GM18502 (cell line): ENCODE data around the gene RSPH1.

Experiments
- ATAC-seq: cut with Tn5 transposase; IDR thresholded peaks from one replicate; pipeline ENCODE4 v1.9.1; 2021; ENCODE audit warnings: mild to moderate bottlenecking; ENCODE audit not compliant: unreplicated experiment, poor library complexity

The RSPH1 gene

DNA sequence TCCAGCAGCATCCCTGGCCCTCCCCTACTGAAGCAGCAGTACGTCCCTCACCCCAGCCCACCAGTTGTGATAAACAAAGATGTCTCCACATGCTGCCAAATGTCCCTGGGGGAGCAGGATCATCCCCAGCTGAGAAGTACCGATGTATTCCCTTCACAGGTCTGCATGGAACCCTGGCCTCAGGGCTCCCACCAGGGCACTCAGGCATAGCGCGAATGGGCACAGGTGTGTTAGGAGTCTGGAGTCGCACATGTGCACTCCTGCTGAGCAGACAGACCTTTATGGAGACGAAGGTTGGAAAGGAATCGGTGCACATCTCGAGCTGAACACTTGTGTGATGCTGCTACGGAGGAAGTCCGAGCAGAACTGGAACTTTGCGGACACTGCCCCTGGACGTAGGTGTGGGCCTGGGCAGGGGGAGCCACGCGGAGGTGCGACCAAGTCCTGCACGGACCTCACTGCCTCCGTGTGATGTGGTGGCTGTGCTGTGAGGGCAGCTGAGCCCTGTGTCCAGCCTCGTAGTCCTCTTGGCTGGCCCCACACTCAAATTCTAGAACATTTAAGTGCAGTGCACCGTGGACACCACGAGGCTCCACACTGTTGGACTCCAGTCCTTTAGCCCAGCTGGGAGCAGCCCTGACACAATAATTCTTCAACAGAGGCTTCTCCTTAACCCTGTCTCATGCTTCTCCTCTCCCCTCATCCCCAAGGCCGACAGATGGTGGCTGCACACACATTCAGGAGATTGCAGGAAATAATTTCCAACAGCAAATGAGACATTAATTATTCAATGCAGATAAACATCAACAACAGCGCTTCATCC, 43.4 kb downstream of the RSPH1 start:
- no peak for ATAC-seq

DNA sequence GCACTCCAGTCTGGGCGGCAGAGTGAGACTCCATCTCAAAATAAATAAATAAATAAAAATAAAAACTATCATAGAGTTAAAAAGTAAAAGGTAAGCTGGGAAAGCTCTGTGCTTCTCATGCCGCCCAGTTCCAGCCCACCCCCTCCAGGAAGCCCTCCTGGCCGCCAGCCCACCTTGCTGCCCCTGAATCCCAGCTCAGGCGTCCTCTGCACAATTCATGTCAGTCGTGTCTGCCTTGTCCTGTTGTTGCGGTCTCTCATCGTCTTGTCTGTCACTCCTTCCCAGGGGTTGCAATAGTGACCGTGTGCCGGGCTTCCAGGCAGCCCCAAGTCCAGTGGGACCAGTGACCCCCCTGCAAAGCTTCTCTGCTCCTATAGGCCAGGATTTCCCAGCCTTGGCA, 44.1 kb downstream of the RSPH1 start:
- ATAC-seq = no peak

- no peak for ATAC-seq
These were observed 47.3 kb downstream of the RSPH1 start for GRCh38 chr21:42448686-42449085.

- no peak for ATAC-seq
These were observed 48.3 kb downstream of the RSPH1 start for GRCh38 chr21:42447732-42448131.

DNA sequence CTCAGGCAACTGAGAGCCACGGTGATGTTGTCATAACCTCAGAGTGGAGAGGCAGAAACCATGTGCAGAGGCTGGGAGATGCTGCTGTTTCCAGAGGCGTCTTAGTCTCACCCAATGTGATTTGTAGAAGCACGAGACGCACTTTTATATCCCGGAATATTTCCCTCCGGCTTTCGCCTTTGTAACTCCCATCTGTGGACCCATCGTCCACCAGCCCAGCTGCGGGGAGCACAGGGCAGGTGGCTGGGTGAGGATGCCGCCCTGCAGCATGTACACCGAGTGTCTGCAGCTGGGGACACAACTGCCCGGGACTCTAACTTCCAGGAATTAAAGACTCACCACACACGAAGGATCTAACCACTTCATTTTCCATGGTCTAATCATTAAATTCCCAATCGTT, 48.8 kb downstream of the RSPH1 start:
- no peak for ATAC-seq

DNA sequence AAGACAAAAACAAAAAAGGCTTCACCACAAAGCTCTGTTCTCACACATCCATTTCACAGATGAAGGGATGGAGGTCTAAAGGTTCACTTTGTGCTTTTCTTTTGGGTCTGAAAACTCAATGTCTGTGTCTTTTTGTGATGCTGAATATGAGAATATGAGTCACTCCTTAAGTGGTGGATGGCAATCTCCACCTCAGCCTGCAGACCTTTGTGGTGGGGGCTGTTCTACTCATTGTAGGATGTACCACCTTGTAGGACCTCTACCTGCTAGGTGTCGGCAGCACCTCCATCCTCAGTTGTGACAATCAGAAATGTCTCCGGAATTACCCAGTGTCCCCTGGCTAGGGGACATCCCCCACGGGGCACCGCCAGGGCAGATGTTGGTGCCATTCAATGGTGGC, 49.5 kb downstream of the RSPH1 start:
- ATAC-seq = no peak

DNA sequence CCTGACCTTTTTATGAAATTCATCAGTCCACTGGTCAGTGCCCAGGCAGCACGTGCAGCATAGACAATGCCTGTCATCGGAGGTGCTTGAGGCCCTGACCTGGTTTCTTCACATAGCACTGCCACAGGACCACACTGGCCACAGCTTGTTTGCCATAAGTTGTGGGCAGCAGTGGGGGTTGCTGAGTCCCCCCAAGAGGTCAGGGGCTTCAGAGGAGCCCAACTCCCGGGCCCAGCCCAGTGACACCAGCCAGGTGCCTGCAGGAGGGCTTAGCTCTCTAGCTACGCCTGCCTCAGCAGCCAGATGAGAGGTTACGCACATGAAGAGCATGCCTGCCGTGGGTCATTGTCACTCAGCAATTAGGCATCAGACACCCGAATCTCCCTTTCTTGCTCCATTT, 50.7 kb downstream of the RSPH1 start:
- ATAC-seq = no peak

DNA sequence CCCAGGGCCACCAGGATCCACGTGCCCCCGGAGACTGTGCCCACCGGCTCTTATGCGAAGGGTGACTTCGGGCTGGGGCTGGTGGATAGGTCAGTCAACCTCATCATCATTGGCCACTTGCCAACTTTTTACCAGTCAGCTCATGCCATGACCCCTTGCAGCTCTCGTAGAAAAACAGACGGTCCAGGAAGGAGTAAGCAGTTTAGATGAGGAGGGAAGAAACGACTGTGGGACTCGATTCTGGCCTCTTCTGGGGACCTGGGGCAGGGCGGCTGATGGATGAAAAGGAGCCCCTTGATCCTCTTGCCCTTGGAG, 51.3 kb downstream of the RSPH1 start:
- ATAC-seq = no peak

GRCh38 chr21:42443876-42444744, 51.9 kb downstream of the RSPH1 start:
- ATAC-seq = no peak

DNA sequence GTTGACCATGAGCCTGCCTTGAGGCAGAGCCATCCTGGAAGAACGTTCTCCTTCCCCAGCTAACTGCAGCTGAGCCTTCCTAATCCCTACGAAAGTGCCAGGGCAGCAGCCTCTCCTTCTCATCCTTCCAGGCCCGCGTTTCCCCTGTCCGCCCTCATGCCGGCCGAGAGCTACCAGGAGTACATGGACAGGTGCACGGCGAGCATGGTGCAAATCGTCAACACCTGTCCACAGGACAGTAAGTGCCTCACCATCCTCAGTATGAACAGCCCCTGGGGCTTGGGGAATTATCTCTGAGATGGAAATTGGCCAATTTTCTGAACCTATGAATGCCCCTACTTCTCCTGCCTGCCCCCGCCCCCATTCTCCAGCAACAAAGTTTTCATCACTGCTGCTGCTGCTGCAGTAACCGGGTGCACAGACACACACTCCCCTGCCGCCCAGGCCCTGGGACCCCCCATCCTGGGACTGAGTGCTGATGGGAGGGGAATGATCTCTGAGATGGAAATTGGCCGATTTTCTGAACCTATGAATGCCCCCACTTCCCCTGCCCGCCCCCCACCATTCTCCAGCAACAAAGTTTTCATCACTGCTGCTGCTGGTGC, 52.7 kb downstream of the RSPH1 start:
- ATAC-seq = no peak

- no peak for ATAC-seq
These were observed 54.1 kb downstream of the RSPH1 start for GRCh38 chr21:42441963-42442362.

- peak; percentile 69 for ATAC-seq
These were observed 55.7 kb downstream of the RSPH1 start for GRCh38 chr21:42440187-42440792.

DNA sequence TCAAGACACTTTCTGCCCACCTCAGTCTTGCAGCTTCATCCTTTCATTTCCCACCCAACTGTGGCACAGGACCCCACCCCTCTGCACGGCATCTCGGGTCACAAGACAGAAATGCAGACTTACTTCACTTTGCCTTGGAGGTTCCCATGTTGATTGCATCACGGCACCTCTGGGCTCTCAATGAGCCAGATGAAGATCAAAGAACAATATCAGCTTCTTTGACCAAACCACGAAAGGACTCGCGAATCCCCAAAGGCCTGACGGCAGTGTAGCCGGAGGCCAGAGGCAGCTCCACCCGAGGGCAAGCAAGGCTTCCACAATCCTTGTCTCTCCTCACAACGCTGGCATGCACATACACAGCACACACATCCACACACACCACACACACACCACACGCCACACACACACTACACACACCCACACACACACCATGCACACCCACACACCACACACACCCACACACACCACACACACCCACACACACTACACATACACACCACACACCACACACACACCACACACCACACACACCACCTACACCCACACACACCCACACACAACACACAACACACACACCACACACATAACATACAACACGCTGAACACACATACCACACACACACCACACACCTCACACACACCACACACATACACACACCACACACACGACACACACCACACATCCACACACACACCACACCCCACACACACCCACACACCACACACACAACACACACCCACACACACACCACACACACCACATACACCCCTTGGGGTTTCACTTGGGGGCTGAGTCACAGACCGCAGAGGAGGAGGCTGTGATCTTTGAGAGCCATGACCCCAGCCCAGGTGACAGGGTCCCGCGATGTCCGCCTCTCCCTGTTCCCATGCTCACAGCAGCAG, 56.5 kb downstream of the RSPH1 start:
- no peak for ATAC-seq

DNA sequence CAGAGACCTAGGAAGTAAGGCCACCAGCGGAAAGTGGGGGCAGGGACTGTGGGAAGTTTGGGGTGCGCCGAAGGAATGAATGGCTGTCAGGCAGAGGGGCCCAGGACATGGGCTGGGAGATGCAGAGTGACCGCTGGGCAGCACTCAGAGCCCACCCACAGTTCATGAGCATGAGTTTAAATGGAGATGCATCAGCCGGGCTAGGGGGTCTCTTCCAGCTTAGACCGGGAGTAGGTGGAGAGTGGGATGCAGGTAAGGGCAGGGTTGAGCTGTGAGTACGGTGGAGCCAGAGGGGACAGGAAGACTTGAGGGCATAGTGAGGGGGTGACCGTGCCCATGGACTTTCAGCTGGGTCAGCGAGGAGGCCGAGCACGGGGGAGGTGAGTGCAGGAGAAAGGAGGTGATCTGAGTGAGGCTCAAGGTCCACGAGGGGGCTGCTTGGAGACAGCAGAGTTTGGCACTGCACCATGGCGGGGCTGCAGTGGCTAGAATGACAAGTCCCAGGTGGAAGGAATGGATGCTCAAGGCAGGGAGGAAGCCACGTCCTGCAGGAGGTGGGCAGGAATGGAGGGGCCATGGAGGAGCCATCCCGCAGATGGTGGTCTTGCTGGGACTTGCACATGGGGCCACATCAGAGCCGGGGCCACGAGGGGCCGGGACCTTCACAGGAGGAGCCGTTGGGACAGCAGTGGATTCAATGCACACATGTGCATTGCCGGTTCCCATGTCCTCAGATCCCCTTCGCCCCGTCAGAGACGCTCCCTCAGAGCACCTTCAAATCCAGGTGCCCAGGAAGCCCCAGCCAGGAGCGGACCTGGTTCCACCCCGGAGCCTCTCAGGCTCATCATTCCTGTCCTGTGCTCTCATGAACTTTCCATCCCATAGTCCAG, 57.5 kb downstream of the RSPH1 start:
- ATAC-seq = no peak

DNA sequence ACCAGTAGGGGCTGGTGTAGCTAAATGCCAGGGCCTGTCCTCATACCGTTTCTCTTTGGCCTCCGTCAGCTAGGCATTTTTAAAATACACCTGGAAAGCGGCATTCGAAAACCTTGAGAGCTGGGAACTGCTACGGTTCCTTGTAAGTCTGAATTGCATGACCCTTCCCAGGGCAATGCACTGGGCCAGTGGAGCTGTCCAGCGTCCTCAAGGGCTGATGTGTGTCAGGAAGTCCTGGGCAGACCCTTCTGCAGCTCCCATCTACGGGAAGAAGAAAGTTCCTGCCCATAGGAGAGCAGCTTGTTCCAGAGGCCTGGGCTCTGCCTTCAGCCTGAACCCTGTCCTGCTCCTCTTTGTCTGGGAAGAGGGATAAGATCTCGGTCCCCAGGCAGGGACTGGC, 58.2 kb downstream of the RSPH1 start:
- no peak for ATAC-seq

DNA sequence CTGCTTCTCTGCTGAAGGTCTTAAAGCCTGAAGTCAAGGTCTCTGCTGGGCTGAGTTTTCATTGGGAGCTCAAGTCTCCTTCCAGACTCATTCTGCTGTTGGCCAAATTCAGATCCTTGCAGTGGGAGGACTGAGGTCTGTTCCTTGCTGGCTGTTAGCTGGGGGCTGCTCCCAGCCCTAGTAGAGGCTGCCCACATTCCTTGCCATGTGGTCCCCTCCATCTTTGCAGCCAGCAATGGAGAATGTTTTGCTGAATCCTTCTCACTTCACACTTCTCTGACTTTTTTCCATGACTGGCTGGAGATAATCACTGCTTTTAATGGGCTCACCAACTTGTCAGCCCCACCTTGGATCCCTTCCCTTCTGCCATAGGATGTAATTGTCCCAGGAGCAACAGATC, 59.1 kb downstream of the RSPH1 start:
- no peak for ATAC-seq

DNA sequence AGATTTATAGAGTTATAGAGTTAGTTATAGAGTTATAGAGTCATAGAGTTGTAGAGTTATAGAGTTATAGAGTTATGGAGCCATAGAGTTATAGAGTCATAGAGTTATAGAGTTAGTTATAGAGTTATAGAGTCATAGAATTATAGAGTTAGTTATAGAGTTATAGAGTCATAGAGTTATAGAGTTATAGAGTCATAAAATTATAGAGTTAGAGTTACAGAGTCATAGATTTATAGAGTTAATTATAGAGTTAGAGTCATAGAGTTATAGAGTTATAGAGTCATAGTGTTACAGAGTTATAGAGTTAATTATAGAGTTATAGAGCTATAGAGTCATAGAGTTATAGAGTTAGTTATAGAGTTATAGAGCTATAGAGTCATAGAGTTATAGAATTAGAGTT, 60.2 kb downstream of the RSPH1 start:
- no peak for ATAC-seq

DNA sequence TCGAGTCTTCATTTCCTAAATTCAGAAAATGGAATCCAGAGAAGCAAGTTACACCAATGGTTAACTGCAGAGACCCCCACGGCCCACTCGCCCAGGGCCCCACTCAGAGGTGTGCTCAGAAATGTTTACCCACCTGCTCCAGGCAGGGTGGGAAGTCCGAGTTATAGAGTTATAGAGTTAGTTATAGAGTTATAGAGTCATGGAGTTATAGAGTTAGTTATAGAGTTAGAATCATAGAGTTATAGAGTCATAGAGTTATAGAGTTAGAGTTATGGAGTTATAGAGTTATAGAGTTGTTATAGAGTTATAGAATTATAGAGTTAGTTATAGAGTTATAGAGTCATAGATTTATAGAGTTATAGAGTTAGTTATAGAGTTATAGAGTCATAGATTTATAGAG, 60.6 kb downstream of the RSPH1 start:
- ATAC-seq = no peak

GRCh38 chr21:42434884-42435283, 61.1 kb downstream of the RSPH1 start:
- ATAC-seq = no peak
